H9 (cell line): ENCODE data around the gene BSDC1. TPM values are rescaled to one million over a fixed set of nuclear protein-coding genes. Genes with fewer than 3 reads are reported as not detected.
A peak's percentile ranks its signal among the peaks of the same experiment; 100 is the strongest.

Experiments
- DNase-seq: peaks from one replicate; pipeline ENCODE4 v3.0.0-alpha.2; 2017
- H2AFZ ChIP-seq: one replicate; pipeline ENCODE4 v1.6.1; 2013; ENCODE audit warnings: mild to moderate bottlenecking, low read length, control low read depth, moderate library complexity
- H2AK5ac ChIP-seq: 2 replicates; pipeline ENCODE4 v1.6.1; 2013; ENCODE audit warnings: low read length, control low read depth, mixed read lengths; ENCODE audit not compliant: insufficient read length
- H2BK120ac ChIP-seq: one replicate; pipeline ENCODE4 v1.6.1; 2013; ENCODE audit warnings: low read depth, mild to moderate bottlenecking, low read length, control low read depth, inconsistent platforms; ENCODE audit not compliant: poor library complexity, severe bottlenecking
- H2BK12ac ChIP-seq: 2 replicates; pipeline ENCODE4 v1.6.1; 2013; ENCODE audit warnings: low read length, control low read depth, mixed read lengths, low read depth; ENCODE audit not compliant: insufficient read length
- H2BK15ac ChIP-seq: 2 replicates; pipeline ENCODE4 v1.6.1; 2013; ENCODE audit warnings: low read depth, low read length, control low read depth
- H2BK20ac ChIP-seq: one replicate; pipeline ENCODE4 v1.6.1; 2013; ENCODE audit warnings: low read depth, mild to moderate bottlenecking, low read length, control low read depth, inconsistent platforms; ENCODE audit not compliant: poor library complexity, severe bottlenecking
- H2BK5ac ChIP-seq: 2 replicates; pipeline ENCODE4 v1.6.1; 2013; ENCODE audit warnings: low read length, control low read depth, mixed read lengths; ENCODE audit not compliant: insufficient read length
- H3K14ac ChIP-seq: 2 replicates; pipeline ENCODE4 v1.6.1; 2013; ENCODE audit warnings: low read length, control low read depth; ENCODE audit not compliant: insufficient read depth
- H3K18ac ChIP-seq: 2 replicates; pipeline ENCODE4 v1.6.1; 2013; ENCODE audit warnings: low read depth, mild to moderate bottlenecking, mixed read lengths, low read length, control low read depth; ENCODE audit not compliant: insufficient read length
- H3K23ac ChIP-seq: 2 replicates; pipeline ENCODE4 v1.6.1; 2013; ENCODE audit warnings: low read length, control low read depth, mixed read lengths, low read depth; ENCODE audit not compliant: insufficient read length
- H3K23me2 ChIP-seq: 2 replicates; pipeline ENCODE4 v1.6.1; 2013; ENCODE audit warnings: low read depth, mild to moderate bottlenecking, mixed read lengths, low read length, control low read depth; ENCODE audit not compliant: insufficient read length, poor library complexity, severe bottlenecking
- H3K27ac ChIP-seq: 2 replicates; pipeline ENCODE4 v1.5.1; 2013; ENCODE audit warnings: low read length, control low read depth, mixed read lengths, low read depth; ENCODE audit not compliant: insufficient read length
- H3K27me3 ChIP-seq: 2 replicates; pipeline ENCODE4 v1.6.1; 2013; ENCODE audit warnings: low read length, control low read depth, inconsistent platforms; ENCODE audit not compliant: insufficient read depth
- H3K4ac ChIP-seq: 2 replicates; pipeline ENCODE4 v1.6.1; 2013; ENCODE audit warnings: low read depth, mild to moderate bottlenecking, control low read depth, inconsistent platforms, low read length, moderate library complexity
- H3K4me1 ChIP-seq: 2 replicates; pipeline ENCODE4 v1.6.1; 2013; ENCODE audit warnings: low read length, control low read depth, inconsistent platforms; ENCODE audit not compliant: insufficient read depth
- H3K4me2 ChIP-seq: 2 replicates; pipeline ENCODE4 v1.6.1; 2013; ENCODE audit warnings: low read length, control low read depth, mixed read lengths; ENCODE audit not compliant: insufficient read length, insufficient read depth
- H3K56ac ChIP-seq: 2 replicates; pipeline ENCODE4 v1.6.1; 2013; ENCODE audit warnings: low read depth, mild to moderate bottlenecking, mixed read lengths, low read length, control low read depth; ENCODE audit not compliant: insufficient read length
- H3K79me1 ChIP-seq: 2 replicates; pipeline ENCODE4 v1.6.1; 2013; ENCODE audit warnings: low read depth, mild to moderate bottlenecking, moderate library complexity, low read length, control low read depth, inconsistent platforms; ENCODE audit not compliant: insufficient read depth, poor library complexity, severe bottlenecking
- H3K79me2 ChIP-seq: 2 replicates; pipeline ENCODE4 v1.6.1; 2013; ENCODE audit warnings: low read length, control low read depth, inconsistent platforms; ENCODE audit not compliant: insufficient read depth
- H3K9ac ChIP-seq: 2 replicates; pipeline ENCODE4 v1.6.1; 2013; ENCODE audit warnings: low read length, control low read depth, mixed read lengths; ENCODE audit not compliant: insufficient read length; ENCODE audit errors: extremely low read depth
- H3K9me3 ChIP-seq: one replicate; pipeline ENCODE4 v1.6.1; 2013; ENCODE audit warnings: low read depth, low read length, inconsistent platforms; ENCODE audit not compliant: control insufficient read depth
- H3T11ph ChIP-seq: one replicate; pipeline ENCODE4 v1.6.1; 2013; ENCODE audit warnings: mild to moderate bottlenecking, low read length, control low read depth, inconsistent platforms
- H4K20me1 ChIP-seq: one replicate; pipeline ENCODE4 v1.6.1; 2013; ENCODE audit not compliant: control insufficient read depth, insufficient read length, insufficient read depth
- H4K5ac ChIP-seq: 2 replicates; pipeline ENCODE4 v1.6.1; 2013; ENCODE audit warnings: low read depth, mild to moderate bottlenecking, mixed read lengths, low read length, control low read depth; ENCODE audit not compliant: insufficient read length
- H4K8ac ChIP-seq: replicated peaks from 2 replicates; pipeline ENCODE4 v1.6.1; 2013; ENCODE audit warnings: low read length, control low read depth, mixed read lengths, low read depth; ENCODE audit not compliant: insufficient read length
- H4K91ac ChIP-seq: 2 replicates; pipeline ENCODE4 v1.6.1; 2013; ENCODE audit warnings: low read depth, mild to moderate bottlenecking, moderate library complexity, mixed read lengths, low read length, control low read depth; ENCODE audit not compliant: insufficient read length
- H3K27ac Mint-ChIP-seq, 3 experiments: 2 replicates in 2 of 3; 3 replicates in 1 of 3; pipeline ENCODE4 v1.8.0; 2020 to 2021; ENCODE audit warnings: mixed read lengths in 3 of 3, mild to moderate bottlenecking in 1 of 3, moderate library complexity in 1 of 3
- H3K27me3 Mint-ChIP-seq: 2 replicates; pipeline ENCODE4 v1.8.0; 2021; ENCODE audit warnings: low read depth, mild to moderate bottlenecking, moderate library complexity, mixed read lengths
- H3K36me3 Mint-ChIP-seq, 3 experiments: 2 replicates in 2 of 3; 3 replicates in 1 of 3; pipeline ENCODE4 v1.8.0; 2020 to 2021; ENCODE audit warnings: low read depth in 3 of 3, mixed read lengths in 3 of 3; ENCODE audit not compliant: insufficient read depth in 1 of 3
- H3K4me1 Mint-ChIP-seq, 2 experiments: 2 replicates each; pipeline ENCODE4 v1.8.0; 2020; ENCODE audit warnings: mixed read lengths in 2 of 2
- H3K4me3 Mint-ChIP-seq, 2 experiments: 2 replicates in 1 of 2; 3 replicates in 1 of 2; pipeline ENCODE4 v1.8.0; 2020 to 2021; ENCODE audit warnings: mild to moderate bottlenecking in 2 of 2, mixed read lengths in 2 of 2, moderate library complexity in 1 of 2
- H3K9me3 Mint-ChIP-seq, 2 experiments: 2 replicates in 1 of 2; 3 replicates in 1 of 2; pipeline ENCODE4 v1.8.0; 2020; ENCODE audit warnings: mild to moderate bottlenecking in 2 of 2, mixed read lengths in 2 of 2, moderate library complexity in 1 of 2
- WGBS: extraction: QIAGEN DNeasy Blood & Tissue Kit; methylation state at CpG from one replicate; pipeline ENCODE4 v1.1.7; 2013; ENCODE audit warnings: missing lambda C conversion rate, low lambda C conversion rate, mixed read lengths; ENCODE audit not compliant: insufficient read length; ENCODE audit errors: extremely low coverage; 5-methylcytosine and 5-hydroxymethylcytosine counted together
- total RNA-seq: library from RNA; stranded (reverse); gene quantifications from 2 replicates; pipeline ENCODE4 v1.2.1, GENCODE V29; 2021
- TF ChIP-seq, protein P1 (sequence below): fragments of 200-600 bp; sonication (generic); conservative IDR thresholded peaks from 3 replicates; pipeline ENCODE4 v1.8.0; 2021; ENCODE audit warnings: antibody characterized with exemption, mild to moderate bottlenecking

BSDC1 gene
- total RNA-seq, 1 experiment from 2014 or later = 52.6 TPM

DNA sequence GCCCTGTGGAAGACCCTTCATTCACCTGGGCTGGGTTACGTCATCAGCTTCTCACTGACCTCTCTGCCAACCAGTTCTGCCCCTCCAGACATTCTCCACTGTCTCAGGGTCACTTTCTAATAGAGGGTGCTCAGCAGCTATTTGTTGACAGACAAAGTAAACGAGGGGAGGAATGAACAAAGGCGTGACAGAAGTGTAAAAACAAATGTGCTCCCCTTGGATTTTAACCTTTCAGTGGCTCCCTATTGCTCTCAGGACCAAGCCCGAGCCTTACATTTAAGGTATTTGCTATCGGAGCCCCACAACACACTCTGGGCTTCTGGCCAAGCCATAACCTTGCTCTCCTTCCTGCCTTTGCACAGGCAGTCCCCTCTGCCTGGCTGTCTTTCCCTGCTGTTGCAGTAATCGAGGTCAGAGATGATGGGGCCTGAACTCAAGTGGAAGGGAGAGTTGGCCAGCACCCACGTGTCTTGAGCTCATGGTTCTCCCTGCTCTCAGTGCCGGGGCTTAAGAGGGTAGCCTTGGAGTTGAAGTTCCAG lies 48.9 kb downstream of the BSDC1 start:
- Histone ChIP-seq H4K8ac (no peak overlapping the region), H3K23ac (no peak overlapping the region), H3K27me3 (peaks cover 2% of the 10 kb centered on the region; the same call in 1 of the 2 replicates), H2AFZ (no peak overlapping the region), H4K5ac (no peak overlapping the region), H4K20me1 (no peaks in the 10 kb centered on the region), H3K79me2 (no peaks in the 10 kb centered on the region), H3K14ac (no peak overlapping the region), H2BK15ac (no peak overlapping the region), H2BK12ac (no peak overlapping the region), H2BK120ac (no peak overlapping the region), H3K4ac (no peak overlapping the region), H3K9ac (no peak overlapping the region), H3K4me1 (no peaks in the 10 kb centered on the region), H2AK5ac (no peak overlapping the region), H3K9me3 (no peaks in the 10 kb centered on the region), H3K56ac (no peak overlapping the region), H4K91ac (no peak overlapping the region), H3K18ac (no peak overlapping the region), H2BK20ac (no peak overlapping the region), H3K4me2 (no peak overlapping the region), H3K79me1 (no peaks in the 10 kb centered on the region), H3K27ac (no peak overlapping the region), H2BK5ac (no peak overlapping the region), H3T11ph (no peak overlapping the region), H3K23me2 (no peaks in the 10 kb centered on the region)
- Mint-ChIP-seq H3K4me3 (no peak overlapping the region), H3K36me3 (peaks cover under 1% of the 10 kb centered on the region in 3 experiments; a peak in 6 of 7 replicates), H3K27ac (peak overlapping the region in 1 of 3 experiments; percentile 37; a peak in 2 of 7 replicates), H3K4me1 (peaks cover 4 to 12% of the 10 kb centered on the region in 2 experiments; a peak in 3 of 4 replicates), H3K9me3 (peaks cover 4 to 6% of the 10 kb centered on the region in 2 experiments), H3K27me3 (peaks cover 44% of the 10 kb centered on the region)
- TF ChIP-seq, protein P1, sequence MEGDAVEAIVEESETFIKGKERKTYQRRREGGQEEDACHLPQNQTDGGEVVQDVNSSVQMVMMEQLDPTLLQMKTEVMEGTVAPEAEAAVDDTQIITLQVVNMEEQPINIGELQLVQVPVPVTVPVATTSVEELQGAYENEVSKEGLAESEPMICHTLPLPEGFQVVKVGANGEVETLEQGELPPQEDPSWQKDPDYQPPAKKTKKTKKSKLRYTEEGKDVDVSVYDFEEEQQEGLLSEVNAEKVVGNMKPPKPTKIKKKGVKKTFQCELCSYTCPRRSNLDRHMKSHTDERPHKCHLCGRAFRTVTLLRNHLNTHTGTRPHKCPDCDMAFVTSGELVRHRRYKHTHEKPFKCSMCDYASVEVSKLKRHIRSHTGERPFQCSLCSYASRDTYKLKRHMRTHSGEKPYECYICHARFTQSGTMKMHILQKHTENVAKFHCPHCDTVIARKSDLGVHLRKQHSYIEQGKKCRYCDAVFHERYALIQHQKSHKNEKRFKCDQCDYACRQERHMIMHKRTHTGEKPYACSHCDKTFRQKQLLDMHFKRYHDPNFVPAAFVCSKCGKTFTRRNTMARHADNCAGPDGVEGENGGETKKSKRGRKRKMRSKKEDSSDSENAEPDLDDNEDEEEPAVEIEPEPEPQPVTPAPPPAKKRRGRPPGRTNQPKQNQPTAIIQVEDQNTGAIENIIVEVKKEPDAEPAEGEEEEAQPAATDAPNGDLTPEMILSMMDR = no peak
- no peak for DNase-seq
- WGBS = no CpG with 5 or more reads among the region's 8 CpGs
